Measurements from ENCODE around the gene FAM90A26.
"Not testable (repeated sequence)": the region's sequence is repeated elsewhere in the genome, so short reads cannot be mapped to it uniquely, and the experiment has no call there.

DNA sequence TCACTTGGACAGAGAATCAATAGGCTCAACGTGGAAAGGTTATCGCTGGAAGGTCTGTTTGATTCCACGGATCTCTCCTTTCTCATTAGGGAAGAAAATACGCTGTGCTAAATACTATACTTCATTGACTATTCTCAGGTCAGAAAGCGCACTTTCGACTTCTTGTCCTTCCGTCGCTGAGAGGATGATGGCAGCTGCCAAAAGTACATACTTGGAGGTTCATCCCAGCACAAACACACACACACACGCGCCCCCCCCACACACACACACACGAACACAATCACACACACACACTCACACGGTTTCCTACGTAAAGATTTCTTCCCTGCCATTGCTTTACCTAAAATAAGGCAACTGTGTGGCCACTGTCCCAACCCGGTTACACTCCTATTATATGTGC lies 44.5 kb downstream of the FAM90A26 start:
- not testable (repeated sequence) for TF ChIP-seq SREBF2 (IDR thresholded peaks at IDR 0.05); CHD4 (IDR thresholded peaks at IDR 0.05; ENCODE audit: borderline replicate concordance); NR3C1 (IDR thresholded peaks at IDR 0.05)
